ENCODE data around the gene PF4V1.

Gene PF4V1

GRCh38 chr4:73839715-73840114 lies 13.4 kb upstream of the PF4V1 start:
- H3K4me2 ChIP-seq (ENCODE audit: insufficient read depth, low read length): no peak overlapping the region
- H3K36me3 ChIP-seq (ENCODE audit: insufficient read depth, low read length): no peaks in the 10 kb centered on the region
- no peak for DNase-seq
- H3K27me3 ChIP-seq (ENCODE audit: insufficient read depth, low read length, poor library complexity): no peaks in the 10 kb centered on the region
- H2AFZ ChIP-seq (ENCODE audit: low read depth, low read length): no peak overlapping the region
- H4K20me1 ChIP-seq (ENCODE audit: insufficient read depth, low read length): no peaks in the 10 kb centered on the region
- no peak for ATAC-seq (ENCODE audit: insufficient read depth, low read depth)
- no peaks in the 10 kb centered on the region for H3K4me1 ChIP-seq (ENCODE audit: insufficient read depth, low read length)
- no peak overlapping the region for H3K27ac ChIP-seq (ENCODE audit: low read length)
- TF ChIP-seq CTCF (IDR thresholded peaks at IDR 0.05; ENCODE audit: borderline replicate concordance, extremely low read depth, low read length, poor library complexity, severe bottlenecking) (no peak), EZH2 (IDR thresholded peaks at IDR 0.05; ENCODE audit: borderline replicate concordance, low read depth, low read length, severe bottlenecking) (no peak)
- H3K4me3 ChIP-seq (ENCODE audit: low read depth in 1 of 2, low read length in 2 of 2): no peak overlapping the region
- no peaks in the 10 kb centered on the region for H3K79me2 ChIP-seq (ENCODE audit: insufficient read depth, low read length)
- H3K9me3 ChIP-seq (ENCODE audit: insufficient read depth, low read length, severe bottlenecking): no peaks in the 10 kb centered on the region
- no peak overlapping the region for H3K9ac ChIP-seq (ENCODE audit: low read depth, low read length)

- Histone ChIP-seq H4K20me1 (ENCODE audit: insufficient read depth, low read length) (no peaks in the 10 kb centered on the region), H3K9me3 (ENCODE audit: insufficient read depth, low read length, severe bottlenecking) (no peaks in the 10 kb centered on the region), H3K9ac (ENCODE audit: low read depth, low read length) (no peak overlapping the region), H3K4me1 (ENCODE audit: insufficient read depth, low read length) (no peaks in the 10 kb centered on the region), H3K27me3 (ENCODE audit: insufficient read depth, low read length, poor library complexity) (no peaks in the 10 kb centered on the region), H3K36me3 (ENCODE audit: insufficient read depth, low read length) (no peaks in the 10 kb centered on the region), H3K27ac (ENCODE audit: low read length) (no peak overlapping the region), H3K4me3 (ENCODE audit: low read depth in 1 of 2, low read length in 2 of 2) (no peak overlapping the region), H2AFZ (ENCODE audit: low read depth, low read length) (no peak overlapping the region), H3K79me2 (ENCODE audit: insufficient read depth, low read length) (no peaks in the 10 kb centered on the region), H3K4me2 (ENCODE audit: insufficient read depth, low read length) (no peak overlapping the region)
- DNase-seq (no peak), ATAC-seq (ENCODE audit: insufficient read depth, low read depth) (no peak)
- TF ChIP-seq EZH2 (IDR thresholded peaks at IDR 0.05; ENCODE audit: borderline replicate concordance, low read depth, low read length, severe bottlenecking) (no peak), CTCF (IDR thresholded peaks at IDR 0.05; ENCODE audit: borderline replicate concordance, extremely low read depth, low read length, poor library complexity, severe bottlenecking) (no peak)
Observed at GRCh38 chr4:73841243-73841925, 11.7 kb upstream of the PF4V1 start.

DNA sequence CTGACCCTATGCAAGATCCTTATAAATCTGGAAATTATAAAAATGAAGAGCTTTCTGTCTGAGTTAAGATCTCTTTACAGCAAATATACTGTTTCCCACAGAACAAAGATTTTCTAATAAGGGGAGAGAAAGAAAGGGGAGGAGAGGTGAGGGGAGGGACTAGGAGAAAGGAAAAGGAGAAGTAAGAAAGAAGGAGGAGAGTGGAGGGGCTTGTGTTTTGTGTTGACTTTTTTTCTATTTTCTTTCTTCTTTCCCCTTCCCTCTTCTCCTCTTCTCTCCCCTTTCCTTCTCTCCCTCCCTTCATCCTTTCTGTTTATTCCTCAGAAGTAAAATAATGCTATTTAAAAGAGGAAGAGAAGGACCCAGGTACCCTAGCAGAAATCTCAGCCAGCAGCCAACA lies 10.4 kb upstream of the PF4V1 start:
- no peak overlapping the region for H3K4me2 ChIP-seq (ENCODE audit: insufficient read depth, low read length)
- no peaks in the 10 kb centered on the region for H3K36me3 ChIP-seq (ENCODE audit: insufficient read depth, low read length)
- no peak overlapping the region for H2AFZ ChIP-seq (ENCODE audit: low read depth, low read length)
- no peak for DNase-seq
- no peak for ATAC-seq (ENCODE audit: insufficient read depth, low read depth)
- H3K9ac ChIP-seq (ENCODE audit: low read depth, low read length): no peak overlapping the region
- no peaks in the 10 kb centered on the region for H3K9me3 ChIP-seq (ENCODE audit: insufficient read depth, low read length, severe bottlenecking)
- no peaks in the 10 kb centered on the region for H4K20me1 ChIP-seq (ENCODE audit: insufficient read depth, low read length)
- H3K4me3 ChIP-seq (ENCODE audit: low read depth in 1 of 2, low read length in 2 of 2): no peak overlapping the region
- H3K27ac ChIP-seq (ENCODE audit: low read length): no peak overlapping the region
- H3K4me1 ChIP-seq (ENCODE audit: insufficient read depth, low read length): no peaks in the 10 kb centered on the region
- no peaks in the 10 kb centered on the region for H3K79me2 ChIP-seq (ENCODE audit: insufficient read depth, low read length)
- TF ChIP-seq CTCF (IDR thresholded peaks at IDR 0.05; ENCODE audit: borderline replicate concordance, extremely low read depth, low read length, poor library complexity, severe bottlenecking): no peak
- H3K27me3 ChIP-seq (ENCODE audit: insufficient read depth, low read length, poor library complexity): no peaks in the 10 kb centered on the region

DNA sequence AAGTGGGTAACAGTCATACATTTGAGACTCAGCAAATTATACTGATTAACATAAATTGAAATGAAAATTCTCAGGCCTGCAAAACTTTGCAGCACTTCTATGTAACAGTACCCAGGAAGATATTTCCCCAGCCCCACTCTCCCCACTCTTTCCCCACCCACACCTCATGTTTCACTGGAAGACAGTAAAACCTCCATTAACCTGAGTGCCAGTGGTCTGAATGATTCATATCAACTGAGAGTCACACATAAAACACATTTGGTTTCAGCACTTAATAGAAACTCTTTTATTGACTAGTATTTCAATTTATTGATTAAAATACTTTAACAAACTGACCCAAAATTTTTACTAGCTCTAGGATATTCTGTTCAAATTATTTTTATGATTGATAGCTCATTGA lies 9.7 kb upstream of the PF4V1 start:
- Histone ChIP-seq H3K36me3 (ENCODE audit: insufficient read depth, low read length) (no peaks in the 10 kb centered on the region), H3K9ac (ENCODE audit: low read depth, low read length) (no peak overlapping the region), H3K27me3 (ENCODE audit: insufficient read depth, low read length, poor library complexity) (no peaks in the 10 kb centered on the region), H3K27ac (ENCODE audit: low read length) (no peak overlapping the region), H3K4me3 (ENCODE audit: low read depth in 1 of 2, low read length in 2 of 2) (no peak overlapping the region), H2AFZ (ENCODE audit: low read depth, low read length) (no peak overlapping the region), H3K4me1 (ENCODE audit: insufficient read depth, low read length) (no peaks in the 10 kb centered on the region), H4K20me1 (ENCODE audit: insufficient read depth, low read length) (no peaks in the 10 kb centered on the region), H3K4me2 (ENCODE audit: insufficient read depth, low read length) (no peak overlapping the region), H3K9me3 (ENCODE audit: insufficient read depth, low read length, severe bottlenecking) (no peaks in the 10 kb centered on the region), H3K79me2 (ENCODE audit: insufficient read depth, low read length) (no peaks in the 10 kb centered on the region)
- ATAC-seq (ENCODE audit: insufficient read depth, low read depth) (no peak), DNase-seq (no peak)
- TF ChIP-seq EZH2 (IDR thresholded peaks at IDR 0.05; ENCODE audit: borderline replicate concordance, low read depth, low read length, severe bottlenecking): no peak
